GM19240 (cell line): ENCODE measurements around the gene TBC1D22A.
"Not testable (repeated sequence)": the region's sequence is repeated elsewhere in the genome, so short reads cannot be mapped to it uniquely, and the experiment has no call there.

ENCODE experiments used
- DNase-seq: peaks from one replicate; pipeline ENCODE4 v3.0.0; 2011; ENCODE audit warnings: low spot score; ENCODE audit not compliant: insufficient read length

Gene TBC1D22A

DNA sequence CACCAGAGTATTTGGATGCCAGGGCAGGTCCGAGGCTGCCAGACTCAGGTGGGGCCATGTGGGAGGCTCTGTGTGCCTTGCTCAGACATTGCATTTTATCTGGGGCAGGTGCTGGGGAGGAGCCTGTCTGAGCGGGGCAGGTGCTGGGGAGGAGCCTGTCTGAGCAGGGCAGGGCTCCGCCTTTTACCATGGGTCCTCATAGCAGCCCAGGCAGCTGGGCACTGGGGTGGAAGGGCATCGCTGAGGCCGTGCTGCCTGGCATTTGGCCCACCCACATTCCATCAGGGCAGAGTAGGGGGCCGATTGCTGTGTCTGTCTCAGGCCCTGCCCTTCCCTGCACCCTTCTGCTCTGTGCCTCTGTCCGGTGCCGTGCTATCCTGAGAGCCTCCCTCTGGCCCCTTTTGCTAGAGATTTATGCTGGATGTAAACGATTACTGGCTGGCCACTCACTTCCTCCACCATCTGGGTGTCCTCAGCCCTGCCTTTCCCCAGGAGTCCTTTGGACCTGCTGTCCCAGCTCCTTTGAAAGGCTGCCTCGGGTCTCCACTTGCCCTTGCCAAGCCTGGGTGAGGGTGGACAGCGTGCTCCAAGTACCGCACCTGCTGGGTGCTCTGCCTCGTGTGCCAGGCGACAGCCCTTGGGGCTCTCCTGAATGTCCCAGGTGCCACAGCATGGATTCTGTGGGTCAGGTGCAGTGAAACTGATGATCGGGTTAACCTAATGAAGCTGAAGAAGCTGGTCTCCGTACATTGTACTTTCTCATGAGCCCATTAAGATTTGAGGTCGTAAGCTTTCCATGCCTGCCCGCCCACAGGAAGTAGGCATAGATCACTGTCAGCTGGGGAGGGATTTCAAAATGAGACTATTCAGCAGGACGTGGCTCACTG lies 281.6 kb downstream of the TBC1D22A start:
- DNase-seq = no peak

DNA sequence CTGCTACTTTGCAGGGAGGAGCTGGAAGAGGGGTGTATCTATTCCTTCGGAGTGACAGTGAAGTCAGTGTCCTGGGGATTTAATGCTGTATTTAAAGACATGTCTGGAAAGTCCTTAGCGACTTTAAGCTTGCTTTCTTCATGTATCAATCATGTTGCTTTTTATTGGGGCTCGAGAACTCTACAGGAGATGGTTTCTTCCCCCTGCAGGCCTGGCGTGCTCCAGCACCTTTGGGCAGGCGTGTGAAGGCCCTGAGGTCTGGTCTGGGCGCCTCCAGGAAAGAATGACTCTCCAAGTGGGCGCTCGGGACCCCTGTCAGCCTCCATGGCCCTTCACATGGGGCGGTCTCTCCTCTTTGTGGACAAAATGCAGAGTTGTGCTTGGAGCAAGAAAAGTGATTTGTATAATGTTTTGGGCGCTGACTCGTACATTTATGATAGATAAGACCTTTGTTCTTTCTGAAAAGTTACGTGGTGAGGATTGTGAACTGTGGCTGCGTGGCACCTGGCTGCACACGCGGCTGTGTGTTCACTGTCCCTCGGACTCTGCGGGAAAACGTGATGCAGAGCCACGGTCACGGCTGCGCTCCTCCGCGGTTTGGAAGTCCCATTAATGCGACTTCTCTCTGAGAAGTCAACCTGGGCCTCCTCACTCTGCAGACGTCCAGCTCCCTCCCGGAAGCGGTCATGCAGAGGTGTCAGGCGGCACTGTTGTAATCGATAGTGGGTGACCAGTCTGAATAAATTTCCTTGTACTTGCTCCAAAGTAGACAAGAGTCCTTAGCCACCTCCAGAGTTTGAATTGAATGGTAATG lies 282.5 kb downstream of the TBC1D22A start:
- DNase-seq = no peak

DNA sequence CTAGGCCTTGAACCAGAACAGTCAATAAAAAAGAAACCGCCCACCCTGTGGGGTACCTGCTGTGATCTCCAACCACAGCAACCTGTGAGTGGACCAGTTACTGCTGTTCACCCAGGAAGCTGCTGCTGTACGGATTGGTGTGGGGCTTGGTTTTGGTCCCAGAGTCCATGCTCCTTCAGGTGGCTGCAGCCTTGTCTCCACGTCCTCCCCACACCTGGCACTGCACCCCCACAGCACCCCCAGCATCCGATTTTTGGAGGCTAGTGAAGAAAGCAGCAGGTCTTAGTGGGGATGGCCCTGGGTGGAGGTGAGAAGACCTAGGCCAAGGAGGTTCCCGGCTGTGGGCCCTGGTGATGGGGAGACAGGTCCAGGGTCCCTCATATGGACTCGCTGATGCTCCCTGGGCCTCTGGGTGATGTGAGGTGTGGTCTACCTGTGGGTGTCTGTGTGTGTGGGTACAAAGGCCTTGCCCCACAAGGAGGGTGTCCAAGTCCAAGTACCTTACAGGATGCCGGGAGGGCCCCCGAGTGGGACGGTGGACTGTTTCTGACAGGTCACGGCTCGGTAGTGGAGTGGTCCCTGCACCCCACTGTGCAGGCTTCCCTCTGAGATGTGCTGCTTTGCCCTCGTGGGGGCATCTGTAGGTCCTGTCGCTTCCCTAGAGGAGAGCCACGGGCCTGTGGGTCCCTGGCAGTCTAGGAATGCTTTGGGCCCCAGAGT lies 283.4 kb downstream of the TBC1D22A start:
- no peak for DNase-seq

DNA sequence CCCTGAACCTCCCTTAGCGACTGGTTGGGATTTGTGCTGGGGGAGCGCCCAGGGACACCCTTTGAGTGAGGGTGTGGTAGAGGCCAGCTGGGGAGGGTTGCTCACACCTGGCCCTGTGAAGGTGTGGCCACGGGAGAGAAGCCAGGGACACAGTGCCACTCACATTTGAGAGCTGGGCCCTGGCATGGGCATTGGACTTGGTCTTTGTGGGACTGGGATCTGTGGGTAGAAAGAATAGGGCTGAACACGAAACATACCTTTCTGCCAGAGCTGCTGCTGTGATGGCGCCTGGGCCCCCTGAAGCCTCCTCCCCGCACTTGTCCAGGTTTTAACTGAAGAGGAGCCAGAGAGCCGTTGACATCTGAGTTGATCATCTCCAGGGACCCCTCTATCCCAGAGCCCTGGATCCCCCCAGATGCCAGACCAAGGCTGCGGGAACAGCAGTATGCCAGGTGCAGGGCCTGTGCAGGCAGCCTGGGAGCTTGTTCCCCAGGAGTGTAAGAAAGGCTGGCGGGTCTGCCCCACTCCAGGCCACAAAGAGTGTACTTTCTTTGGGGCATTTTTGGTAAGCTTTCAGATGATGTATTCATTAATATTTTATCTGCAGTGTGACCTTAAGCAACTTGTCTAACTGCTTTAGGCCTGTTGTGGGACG lies 284.1 kb downstream of the TBC1D22A start:
- DNase-seq = no peak

GRCh38 chr22:47047321-47048122 lies 285.1 kb downstream of the TBC1D22A start:
- no peak for DNase-seq

DNA sequence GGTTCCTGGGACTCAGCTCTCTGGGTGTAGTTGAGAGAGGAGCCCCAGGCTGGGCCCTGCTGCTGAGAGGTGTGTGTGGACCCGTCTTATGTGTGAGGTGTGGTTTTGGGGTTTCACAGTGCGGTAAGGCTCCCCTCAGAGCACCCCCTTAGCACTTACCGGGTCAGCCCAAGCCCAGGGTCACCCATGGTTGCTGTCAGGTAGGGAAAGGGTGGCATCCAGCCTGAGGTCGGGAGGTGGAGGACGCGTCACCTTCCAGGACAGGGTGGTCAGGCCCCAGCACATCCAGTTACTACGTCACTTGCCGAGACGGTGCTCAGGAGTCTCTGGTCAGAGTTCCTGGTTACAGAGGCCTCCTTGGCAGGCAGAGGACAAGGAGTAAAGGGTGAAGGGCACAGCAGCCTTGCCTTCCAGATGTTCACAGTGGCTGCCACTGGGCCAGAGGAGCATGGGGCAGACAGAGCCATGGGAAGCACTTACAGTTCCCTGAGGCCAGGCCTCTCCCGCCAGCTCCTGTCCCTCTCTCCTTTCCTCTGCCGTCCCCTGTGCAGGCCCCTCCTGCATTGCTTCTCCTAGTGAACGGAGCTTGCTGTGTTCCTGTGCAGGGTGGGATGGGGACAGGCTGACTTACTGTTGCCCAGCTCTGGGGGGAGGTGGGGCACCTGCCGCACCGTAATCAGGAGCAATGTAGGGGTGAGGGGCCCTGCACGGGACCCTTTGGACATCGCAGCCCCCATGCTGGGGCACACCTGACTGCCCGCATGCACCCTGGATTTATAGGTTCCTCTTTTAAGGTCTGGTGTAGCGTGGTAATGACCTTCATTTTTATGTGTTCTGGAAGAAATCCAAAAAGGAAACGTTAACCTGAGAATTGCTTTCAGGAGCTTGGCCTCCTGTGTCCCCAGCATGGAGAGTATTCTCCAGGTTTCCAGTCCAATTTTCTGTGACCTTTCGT lies 285.9 kb downstream of the TBC1D22A start:
- no peak for DNase-seq

GRCh38 chr22:47049078-47049624 lies 286.7 kb downstream of the TBC1D22A start:
- DNase-seq = no peak

DNA sequence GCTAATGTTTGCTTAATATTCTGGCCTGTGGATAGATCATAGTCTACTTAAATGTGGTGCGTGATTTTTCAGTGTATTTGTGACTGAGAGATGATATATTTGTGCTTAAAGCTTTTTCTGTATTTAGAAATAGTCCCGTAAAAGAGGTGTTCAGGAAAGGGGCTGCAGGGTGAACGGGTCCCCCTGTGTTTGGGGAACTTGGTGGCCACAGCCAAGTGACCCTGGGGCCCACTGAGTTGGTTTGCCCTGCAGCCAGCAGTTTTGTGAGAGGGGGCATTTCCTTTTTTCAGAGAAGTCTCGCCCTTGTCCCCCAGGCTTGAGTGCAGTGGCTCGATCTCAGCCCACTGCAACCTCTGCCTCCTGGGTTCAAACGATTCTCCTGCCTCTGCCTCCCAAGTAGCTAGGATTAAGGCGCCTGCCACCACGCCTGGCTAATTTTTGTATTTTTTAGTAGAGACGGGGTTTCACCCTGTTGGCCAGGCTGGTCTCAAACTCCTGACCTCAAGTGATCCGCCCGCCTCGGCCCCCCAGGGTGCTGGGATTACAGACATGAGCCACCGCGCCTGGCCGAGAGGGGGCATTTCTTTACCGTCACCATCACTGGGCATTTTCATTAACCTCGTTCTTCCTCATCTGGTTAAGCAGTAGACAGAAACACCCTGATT lies 287.4 kb downstream of the TBC1D22A start:
- not testable (repeated sequence) for DNase-seq

GRCh38 chr22:47050401-47051051 lies 288.1 kb downstream of the TBC1D22A start:
- no peak for DNase-seq

GRCh38 chr22:47051441-47052071 lies 289.1 kb downstream of the TBC1D22A start:
- DNase-seq = no peak

- no peak for DNase-seq
Measured at GRCh38 chr22:47052236-47053012, 290.0 kb downstream of the TBC1D22A start.

- DNase-seq = no peak
Measured at GRCh38 chr22:47053013-47053725, 290.7 kb downstream of the TBC1D22A start.

DNA sequence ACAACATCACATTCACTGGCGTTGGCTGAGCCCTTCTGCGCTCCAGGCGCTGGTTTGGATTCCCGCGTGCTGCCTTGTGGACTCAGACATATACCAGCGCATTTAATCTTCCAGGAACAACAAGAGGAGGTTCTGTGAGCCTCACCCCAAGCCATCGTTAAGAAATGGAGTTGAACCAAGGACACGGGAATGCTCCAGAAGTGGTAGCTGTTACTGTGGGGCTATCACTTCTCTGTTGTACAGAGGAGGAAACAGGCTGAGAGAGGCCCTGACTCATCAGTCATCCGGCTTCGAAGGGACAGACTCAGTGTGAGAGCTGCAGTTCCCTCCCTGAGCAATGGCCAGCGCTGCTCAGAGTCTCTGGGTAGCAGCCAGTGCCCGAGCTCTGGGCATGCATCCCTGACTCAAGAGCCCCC lies 291.3 kb downstream of the TBC1D22A start:
- DNase-seq = no peak

GRCh38 chr22:47054231-47055072 lies 292.0 kb downstream of the TBC1D22A start:
- DNase-seq = no peak

DNA sequence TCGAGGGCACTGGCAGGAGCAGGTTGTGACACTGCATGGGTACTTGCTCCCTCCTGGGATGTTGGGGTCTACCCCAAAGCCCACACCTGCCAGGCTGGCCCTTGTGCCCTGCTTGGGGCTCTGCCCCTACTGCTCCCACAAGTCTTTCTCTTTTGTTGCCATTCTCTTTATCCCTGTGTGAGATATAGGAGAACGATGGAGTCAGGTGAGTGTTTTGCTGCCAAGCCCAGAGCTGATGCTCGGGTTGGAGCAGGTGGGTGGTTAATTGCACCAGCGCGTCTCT lies 292.6 kb downstream of the TBC1D22A start:
- DNase-seq = no peak
